Suppressor macrophage (primary cell): ENCODE measurements around the gene IRX1.

Source experiments
- DNase-seq, 4 experiments: peaks; one replicate each; pipeline ENCODE4 v3.0.0-alpha.2; 2020 to 2022

Gene IRX1

DNA sequence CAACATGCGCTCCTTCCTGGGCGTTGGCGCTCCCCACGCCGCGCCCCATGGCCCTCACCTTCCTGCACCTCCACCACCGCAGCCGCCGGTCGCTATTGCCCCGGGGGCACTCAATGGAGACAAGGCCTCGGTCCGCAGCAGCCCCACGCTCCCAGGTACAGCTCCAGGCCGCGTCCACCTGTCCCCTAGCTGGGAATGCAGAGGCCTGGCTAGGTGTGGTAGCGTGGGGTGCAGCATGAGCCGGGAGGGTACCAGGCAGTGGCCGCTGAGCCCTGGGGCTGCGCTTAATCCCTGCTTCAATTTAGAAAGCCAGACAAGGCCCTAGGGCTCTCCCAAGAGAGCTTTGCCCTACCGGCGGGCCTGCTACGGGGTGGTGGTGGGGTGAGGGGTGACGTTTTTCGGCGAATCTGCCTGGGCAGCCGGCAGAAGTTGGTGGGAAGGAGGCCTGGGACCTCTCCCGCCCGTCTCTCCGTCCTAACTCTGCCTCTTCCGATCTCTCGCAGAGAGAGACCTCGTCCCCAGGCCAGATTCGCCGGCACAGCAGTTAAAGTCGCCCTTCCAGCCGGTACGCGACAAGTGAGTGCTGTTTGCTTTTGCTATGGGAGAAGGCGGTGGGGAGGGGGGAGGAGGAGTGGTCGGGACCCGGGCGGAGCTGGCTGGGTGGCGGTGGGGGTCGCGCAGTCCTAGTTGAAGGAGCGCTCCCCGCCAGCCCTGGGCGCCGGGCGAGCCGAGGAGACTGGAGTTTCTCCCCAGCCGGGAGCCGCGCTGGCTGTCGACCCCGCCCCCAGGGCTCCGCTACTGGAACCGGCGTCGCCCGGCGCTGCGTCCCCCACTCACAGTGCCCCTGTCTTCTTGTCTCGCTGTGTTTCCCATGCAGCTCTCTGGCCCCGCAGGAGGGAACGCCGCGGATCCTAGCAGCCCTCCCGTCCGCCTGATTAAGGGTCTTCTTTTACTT lies 4.8 kb downstream of the IRX1 start:
- DNase-seq: no peak

- no peak for DNase-seq
Observed at GRCh38 chr5:3601061-3601710, 5.6 kb downstream of the IRX1 start.

DNA sequence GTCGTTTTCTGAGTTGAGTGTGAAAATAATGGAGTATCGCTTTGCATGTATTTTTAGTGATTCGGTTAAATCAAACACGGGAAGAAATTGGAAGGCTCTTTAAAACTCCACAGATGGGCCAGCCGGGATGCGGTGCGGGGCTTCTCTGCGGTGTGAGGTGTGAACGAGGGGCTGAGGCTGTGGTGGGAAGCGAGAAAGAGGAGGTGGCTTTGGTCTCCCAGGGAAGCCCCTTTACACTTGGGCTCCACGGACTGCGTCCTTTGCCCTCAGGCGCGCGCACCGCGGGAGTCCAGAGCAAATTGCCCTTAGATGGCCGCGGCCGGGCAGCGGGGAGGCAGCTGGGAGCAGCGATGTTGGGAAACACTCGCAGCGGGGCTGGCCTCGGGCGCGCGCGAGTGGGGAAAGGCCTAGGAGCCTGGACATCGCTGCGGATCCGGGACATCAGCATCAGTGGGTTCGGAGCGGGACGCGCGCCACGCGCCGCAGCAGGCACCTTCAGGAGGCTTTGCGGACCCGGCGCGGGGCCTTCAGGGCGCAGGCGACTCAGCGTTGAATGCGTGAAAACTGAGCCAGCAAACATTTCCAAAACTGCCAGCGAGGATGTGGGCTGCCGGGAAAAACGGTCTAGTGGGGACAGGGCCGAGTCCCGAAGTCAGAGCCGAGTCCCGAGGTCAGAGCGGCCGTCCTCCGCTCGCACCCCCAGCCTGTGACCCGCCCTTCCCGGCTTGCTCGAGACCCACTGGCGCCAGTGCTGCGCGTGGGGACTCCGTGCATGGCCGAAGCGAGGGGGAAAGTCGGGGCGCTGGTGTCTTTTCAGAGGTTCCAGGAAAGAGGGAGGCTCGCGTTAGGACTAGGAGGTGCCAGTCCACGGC lies 6.5 kb downstream of the IRX1 start:
- DNase-seq: no peak

GRCh38 chr5:3602785-3603502 lies 7.3 kb downstream of the IRX1 start:
- DNase-seq: peak; percentile 22 to 57 (median 32)

DNA sequence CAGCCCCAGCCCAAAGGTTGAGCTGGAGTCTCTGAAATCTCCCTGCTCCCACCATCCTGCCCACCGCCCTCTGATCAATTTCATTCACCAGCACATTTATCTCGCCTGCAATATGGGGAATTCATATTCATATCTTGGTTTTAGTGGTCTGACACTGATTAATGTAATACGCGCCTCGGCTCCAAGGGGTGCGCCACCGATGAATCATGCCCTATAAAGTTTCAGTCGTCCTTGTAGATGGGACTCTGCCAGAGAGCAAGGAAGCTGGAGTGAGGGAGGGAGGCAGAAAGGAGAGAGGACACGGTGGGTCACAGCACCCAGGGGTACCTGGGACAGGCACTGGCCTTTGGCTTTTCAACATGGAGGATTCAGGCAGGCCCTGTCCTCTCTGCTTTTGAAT lies 8.9 kb downstream of the IRX1 start:
- no peak for DNase-seq

DNA sequence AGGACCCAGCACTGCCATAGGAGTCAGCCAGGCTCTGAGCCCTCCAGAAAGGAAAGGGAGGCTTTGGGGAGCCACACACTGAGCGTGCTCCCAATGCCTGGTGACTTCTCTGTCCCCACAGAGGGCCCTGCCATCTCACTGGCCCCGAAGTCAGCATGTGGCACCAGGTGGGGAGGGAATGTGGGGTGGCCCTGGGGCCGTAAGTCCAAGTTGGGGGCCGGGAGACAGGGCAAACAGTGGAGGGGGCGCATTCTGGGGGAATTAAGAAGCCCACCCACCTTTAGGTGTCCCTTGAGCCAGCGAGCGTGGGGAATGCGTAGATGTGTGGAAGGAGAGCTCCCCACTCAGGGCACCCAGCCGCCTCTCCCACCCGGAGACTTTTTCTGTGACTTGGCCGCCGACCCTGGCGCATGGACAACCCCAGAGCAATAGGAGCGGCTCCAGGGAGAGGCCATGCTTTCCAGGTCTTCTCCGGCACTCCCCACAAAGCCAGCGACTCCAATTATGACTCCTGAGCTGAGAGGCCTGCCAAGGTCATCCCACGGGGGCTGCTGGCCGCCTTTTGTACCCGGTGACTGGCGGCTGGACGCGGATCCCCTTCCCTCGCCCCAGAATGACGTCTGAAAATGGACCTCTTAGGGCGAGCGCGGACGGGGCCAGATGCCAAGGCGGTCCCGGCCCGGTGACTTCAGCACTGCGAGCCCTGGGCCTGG lies 9.8 kb downstream of the IRX1 start:
- no peak for DNase-seq

DNA sequence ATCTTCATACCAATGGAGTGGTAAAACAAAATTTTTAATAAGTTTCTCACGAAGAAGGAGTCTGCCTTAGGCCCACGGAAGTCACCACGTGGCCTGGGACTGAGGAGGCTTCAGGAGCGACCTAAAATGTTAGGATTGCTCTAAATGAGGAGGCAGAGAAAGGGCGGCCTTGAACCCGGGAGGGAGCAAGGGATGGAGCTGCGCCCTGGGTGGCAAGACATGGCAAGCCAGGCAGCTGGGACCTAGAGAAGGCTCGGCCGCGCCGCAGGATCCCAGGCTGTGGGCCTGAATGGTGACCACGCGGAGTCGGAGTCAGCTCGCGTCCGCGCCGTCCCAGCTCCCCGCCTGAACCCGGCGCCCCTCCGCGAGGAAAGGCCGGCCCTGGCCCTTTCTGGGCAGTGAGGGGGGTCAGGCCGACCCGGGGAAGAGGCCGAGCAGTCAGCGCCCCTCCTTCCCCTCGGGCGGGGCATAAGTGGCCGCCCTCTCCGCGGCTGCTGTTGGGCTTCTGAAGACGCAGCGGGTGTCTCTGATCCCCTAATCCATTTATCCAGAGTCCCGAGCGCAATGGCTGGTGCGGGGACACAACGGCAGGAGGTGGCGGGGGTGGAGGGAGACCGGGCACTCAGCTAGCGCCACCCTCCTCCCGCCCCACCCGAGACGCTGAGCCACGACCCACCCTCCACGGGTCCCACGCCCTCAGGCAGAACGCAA lies 10.6 kb downstream of the IRX1 start:
- no peak for DNase-seq

- DNase-seq: no peak
Observed at GRCh38 chr5:3607541-3608181, 12.0 kb downstream of the IRX1 start.

DNA sequence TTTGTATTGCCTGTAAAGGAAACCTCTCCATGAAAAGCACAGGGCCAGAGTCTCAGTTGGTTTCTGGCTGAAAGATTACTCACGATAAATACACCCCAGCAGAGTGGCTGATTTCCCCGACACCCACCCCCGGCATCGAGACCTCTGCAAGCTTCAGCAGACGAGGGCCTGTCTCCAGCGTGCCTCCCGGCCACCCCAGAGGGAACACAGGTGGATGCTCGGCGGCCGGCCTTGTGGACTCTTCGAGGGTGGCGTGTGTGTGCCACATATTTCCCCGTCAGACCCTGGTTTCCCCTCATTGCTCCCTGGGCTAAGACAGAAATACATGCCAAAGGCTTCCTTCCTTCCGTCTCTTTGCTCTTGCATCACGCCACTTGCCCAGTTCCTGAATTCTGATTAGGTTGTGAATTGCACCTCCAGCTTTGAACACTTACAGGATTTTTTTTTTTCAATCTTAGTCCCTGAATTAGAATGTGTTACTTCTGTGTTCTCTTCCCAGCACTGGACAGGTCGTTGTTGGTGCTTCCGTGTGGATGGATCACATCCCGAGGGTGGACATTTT lies 13.6 kb downstream of the IRX1 start:
- DNase-seq: no peak

DNA sequence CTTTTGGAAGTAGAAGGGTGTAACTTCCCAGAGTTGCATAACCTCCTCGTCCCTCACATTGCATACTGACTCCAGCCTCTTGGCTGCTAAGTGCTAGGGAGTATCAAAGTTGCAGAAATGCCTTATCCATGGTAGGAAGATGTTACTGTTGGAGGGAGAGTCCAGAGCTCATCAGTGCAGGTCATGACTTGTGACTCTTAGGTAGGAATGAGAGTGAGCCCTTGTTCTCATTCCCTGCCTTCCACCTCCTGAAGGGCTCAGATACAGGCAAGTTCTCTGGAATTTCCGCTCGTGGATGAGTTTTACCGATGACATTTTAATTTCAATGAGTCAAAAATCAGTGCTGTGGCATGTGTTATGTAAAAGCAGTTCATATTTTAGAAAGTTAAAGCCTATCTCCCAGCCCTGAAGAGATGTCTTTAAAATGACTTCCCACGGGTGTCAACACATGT lies 17.0 kb downstream of the IRX1 start:
- DNase-seq: no peak

DNA sequence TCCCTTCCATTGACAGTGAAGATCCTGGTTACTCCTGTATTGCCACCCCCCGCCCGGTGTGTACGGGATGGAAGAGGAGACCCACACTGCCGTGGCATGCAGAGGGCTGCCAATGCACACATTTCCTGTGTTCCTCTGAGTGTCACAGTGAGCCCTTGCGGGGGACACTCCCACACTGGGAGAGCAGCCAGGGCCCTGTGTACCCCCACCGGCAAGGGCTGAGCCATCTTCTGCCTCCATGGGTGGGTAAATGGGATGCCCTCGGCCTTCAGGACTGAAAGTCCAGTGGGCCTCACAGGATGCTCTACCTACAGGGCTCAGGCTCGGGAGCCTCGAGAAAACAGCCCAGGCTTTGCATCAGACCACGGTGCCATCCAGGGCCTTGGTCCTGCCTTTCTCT lies 18.1 kb downstream of the IRX1 start:
- DNase-seq: no peak

DNA sequence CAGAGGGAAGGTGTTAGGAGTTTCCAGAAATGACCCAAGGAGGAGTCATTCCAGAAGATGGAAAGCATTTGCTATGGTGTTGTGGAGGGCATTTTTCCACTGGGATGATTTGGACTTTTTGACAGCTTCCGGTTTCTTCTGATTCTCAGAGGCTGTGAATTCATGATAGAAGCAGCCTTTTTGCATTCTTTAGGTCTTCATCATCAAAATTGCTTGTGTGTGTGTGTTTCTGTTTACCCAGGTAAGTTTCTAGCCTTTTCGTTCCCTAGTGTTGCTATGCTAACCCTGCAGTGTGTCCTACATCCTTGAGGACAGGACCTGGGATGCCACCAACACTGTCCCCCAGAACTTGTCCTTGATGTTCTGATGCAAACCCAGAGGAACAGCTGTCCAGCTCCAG lies 19.6 kb downstream of the IRX1 start:
- no peak for DNase-seq

DNA sequence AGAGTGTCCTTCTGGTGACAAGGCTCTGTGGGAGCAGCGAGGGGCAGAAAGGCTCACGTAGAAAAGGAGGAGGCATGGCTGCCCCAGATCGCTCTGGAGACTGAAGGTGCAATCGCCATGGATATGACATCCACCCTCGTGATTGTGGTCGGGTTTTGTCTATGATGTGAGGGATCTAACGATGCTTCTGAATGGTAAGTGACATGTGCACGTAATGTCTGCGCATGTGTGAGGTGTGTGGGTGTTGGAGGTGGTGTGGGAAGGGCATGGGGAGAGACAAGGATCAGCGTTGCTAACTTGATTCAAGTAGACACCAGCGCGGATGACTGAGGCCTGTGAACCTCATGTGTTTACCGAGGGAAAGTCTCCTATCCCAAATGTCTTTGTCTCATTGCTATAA lies 20.2 kb downstream of the IRX1 start:
- no peak for DNase-seq

DNA sequence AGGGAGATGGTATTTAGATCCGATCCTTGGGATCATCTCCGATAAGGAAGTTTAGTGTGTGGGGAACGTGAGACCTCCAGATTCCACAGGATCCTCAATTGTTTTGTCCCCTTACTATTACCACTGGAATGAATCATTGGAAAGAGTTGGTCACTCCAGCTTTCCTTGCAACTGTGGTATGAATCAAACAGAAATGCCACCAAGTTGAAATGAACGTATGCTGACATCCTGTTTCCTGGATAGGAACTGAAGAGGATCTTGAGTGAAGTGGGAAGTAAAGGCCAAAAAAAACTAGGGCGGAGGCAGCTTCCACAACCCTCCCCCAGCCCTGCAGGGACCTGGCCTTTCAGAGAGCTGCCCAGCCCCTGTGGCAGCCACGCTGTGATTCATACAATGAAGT lies 23.9 kb downstream of the IRX1 start:
- DNase-seq: no peak

GRCh38 chr5:3622961-3623360 lies 27.3 kb downstream of the IRX1 start:
- no peak for DNase-seq

DNA sequence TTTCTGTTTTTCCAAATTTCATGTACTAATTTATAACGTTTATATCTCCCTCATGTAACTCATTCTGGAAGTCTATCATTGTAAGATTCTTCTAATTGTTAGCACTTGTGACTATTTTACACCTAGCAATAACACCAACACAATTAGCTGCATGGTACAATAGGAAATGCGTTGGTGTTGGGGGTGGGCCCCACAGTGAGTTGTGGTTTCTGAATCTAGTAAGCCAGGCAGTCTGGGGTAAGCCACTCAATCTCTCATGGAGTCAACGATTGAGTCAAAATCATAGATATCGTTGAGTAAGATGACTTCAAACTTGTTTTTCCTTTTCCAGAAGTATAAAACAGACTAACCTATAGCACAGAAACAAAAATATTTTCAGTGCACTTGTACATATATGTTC lies 30.0 kb downstream of the IRX1 start:
- no peak for DNase-seq

GRCh38 chr5:3634061-3634460 lies 38.4 kb downstream of the IRX1 start:
- no peak for DNase-seq

DNA sequence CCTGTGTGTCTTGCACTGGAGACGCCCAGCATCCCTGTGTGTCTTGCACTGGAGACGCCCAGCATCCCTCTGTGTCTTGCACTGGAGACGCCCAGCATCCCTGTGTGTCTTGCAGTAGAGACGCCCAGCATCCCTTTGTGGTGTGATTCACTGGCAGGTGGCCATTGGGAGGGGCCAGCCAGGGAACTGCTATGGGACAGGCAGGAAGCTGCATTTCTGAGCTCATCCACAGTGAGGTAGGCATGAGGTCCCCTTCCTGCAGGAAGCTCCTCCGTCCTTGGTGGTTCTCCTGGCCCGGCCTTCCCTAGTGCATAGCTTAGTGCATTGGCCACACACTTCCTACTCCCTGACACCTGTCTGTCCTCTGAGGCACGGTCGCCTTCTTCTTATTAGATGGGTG lies 43.5 kb downstream of the IRX1 start:
- DNase-seq: no peak

- DNase-seq: no peak
Observed at GRCh38 chr5:3642231-3642630, 46.6 kb downstream of the IRX1 start.

DNA sequence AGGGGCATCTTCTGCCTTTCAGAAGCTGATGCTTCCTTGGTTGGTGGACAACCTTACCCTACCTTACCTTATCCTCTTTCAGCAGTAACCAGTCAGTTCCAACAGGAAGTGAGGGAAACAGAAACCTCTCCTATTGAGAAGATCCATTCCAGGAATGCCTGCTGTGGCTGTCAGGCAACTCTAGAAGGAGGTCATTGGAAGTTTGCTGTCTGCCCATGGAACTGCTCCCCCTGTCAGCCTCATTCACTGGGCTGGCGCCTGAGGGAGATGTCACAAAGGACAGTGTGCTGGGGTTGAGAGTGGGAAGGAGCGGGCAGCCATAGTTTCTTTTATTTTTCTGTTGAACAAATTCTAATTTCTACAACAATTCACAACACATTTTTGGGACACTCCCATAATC lies 54.7 kb downstream of the IRX1 start:
- no peak for DNase-seq
